ENCODE data around the gene CCSER1.
"Not testable (repeated sequence)": the region's sequence is repeated elsewhere in the genome, so short reads cannot be mapped to it uniquely, and the experiment has no call there.

The CCSER1 gene

DNA sequence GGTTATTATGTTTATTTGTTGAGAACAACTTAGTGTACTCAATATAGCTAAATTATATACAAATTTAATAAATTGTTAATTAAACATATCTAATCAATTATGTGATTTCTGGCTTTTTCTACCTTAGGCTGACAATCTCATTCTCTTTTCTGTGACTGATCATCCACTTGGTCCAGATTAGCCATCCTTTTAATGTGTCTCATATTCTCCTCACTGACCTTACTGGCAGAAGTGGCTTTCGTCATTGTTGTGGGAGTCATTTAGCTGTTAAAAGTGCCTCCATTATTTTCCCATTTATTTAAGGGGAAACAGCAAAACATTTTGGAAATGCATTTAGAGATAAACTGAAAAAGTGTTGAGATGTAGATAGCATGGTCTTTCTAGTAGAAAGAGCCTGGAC lies 172.2 kb downstream of the CCSER1 start:
- DNase-seq (ENCODE audit: low spot score): no peak

- DNase-seq (ENCODE audit: low spot score): no peak
Measured at GRCh38 chr4:90306810-90307209, 179.6 kb downstream of the CCSER1 start.

GRCh38 chr4:90317140-90317539 lies 189.9 kb downstream of the CCSER1 start:
- not testable (repeated sequence) for DNase-seq (ENCODE audit: low spot score)

DNA sequence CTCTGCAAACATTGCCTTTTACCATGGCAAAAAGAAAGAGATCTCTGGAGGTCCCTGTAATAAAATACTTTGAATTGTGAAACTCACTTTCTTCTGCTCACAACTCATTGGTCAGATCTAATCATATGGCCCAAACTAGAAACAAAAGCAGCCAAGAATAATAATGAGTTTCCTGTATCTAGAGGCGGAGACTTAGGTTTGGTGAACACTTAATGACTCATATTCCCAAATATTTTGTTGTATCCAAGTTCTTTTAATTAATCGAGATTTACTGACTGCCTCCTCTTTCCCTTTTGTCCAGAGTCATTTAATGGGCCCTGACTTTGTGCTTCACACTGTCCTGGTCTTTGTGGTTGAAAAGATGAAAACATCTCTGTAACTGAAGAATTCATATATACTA lies 190.6 kb downstream of the CCSER1 start:
- DNase-seq (ENCODE audit: low spot score): no peak

GRCh38 chr4:90318193-90318592 lies 191.0 kb downstream of the CCSER1 start:
- DNase-seq (ENCODE audit: low spot score): no peak

GRCh38 chr4:90328558-90328957 lies 201.4 kb downstream of the CCSER1 start:
- no peak for DNase-seq (ENCODE audit: low spot score)

DNA sequence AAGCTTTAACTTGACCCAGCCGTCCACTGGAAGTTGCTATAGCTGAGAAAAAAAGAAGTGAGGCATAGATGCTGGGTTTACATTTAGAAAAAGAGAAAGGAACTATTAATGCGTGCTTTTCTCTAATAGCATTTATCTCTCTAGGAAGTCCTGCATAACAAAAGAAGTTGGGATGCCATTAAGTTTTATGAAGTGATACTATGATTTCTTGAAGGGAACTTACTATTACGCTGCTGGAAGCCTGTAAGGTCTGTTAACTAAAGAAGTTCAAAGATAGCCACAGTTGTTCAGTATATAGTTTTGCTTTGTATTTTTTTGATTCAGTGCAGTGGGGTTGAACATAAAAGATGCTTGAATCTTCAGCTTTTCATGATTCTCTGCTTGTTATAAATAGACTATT lies 203.4 kb downstream of the CCSER1 start:
- no peak for DNase-seq (ENCODE audit: low spot score)

GRCh38 chr4:90345549-90346215 lies 218.5 kb downstream of the CCSER1 start:
- no peak for DNase-seq (ENCODE audit: low spot score)

- no peak for DNase-seq (ENCODE audit: low spot score)
Measured at GRCh38 chr4:90349636-90350035, 222.4 kb downstream of the CCSER1 start.

DNA sequence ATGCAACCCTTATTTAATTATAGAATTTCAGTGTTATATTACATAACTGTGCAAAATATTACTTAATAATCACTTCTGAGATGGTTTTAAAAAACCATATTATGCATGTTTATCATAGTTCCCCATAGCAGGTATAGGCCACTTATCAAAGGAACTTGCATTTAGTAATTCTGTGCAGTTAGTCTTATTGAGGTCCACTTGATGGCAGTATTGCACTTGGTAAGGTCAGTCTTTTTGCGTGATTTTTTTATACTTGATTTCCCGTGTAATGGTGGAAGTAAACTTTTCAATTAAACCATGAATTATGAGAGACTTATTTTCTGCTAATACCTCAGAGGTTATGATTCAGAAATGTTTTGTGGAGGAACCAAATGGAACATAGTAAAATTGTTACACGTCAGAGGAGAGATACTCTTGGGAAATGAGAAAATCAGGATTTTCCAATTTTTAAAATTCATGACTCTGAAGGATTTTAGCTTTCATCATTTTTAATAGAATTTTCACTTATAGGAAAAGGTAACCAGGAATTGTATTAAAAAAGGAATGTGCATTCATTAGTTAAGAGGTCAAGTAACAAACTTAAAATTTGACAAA lies 230.0 kb downstream of the CCSER1 start:
- peak; percentile 4 for DNase-seq (ENCODE audit: low spot score)

DNA sequence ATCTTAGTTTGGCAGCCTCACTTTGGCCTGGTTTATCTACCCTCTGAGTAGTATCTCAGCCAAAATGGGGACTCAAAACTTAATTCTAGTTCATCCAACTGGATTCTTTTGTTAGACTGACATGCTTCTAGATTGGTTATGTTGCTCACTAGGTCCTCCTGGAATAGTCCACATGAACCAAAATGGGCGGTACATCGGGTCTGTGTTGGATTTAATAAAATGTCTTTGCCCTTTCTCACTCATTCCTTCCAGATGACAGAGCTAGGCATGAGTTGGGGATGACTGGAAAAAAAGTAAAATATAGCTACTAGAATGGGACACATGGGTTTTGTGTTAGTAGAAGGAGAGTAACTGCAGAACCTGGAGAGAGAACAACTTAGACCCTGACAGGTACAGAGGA lies 247.9 kb downstream of the CCSER1 start:
- no peak for DNase-seq (ENCODE audit: low spot score)

GRCh38 chr4:90393215-90393614 lies 266.0 kb downstream of the CCSER1 start:
- no peak for DNase-seq (ENCODE audit: low spot score)

DNA sequence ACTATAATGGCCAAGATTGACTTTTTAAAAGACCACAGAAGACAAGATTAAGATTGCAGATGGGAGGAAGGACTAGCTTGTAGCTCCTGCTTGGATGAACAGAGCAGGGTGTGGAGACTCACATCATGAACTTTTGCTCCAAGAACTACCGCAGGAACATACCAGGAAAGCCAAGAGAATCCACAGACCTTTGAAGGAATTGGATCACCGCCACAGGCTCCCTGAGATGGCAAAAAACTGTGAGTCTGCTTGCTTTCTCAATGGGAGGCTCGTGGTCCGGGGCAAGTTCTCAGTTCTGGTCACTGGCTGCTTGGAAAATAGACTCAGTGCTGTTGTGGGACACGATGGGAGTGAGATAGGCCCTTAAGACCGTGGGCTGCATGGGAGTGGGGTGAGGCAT lies 276.6 kb downstream of the CCSER1 start:
- DNase-seq (ENCODE audit: low spot score): no peak

DNA sequence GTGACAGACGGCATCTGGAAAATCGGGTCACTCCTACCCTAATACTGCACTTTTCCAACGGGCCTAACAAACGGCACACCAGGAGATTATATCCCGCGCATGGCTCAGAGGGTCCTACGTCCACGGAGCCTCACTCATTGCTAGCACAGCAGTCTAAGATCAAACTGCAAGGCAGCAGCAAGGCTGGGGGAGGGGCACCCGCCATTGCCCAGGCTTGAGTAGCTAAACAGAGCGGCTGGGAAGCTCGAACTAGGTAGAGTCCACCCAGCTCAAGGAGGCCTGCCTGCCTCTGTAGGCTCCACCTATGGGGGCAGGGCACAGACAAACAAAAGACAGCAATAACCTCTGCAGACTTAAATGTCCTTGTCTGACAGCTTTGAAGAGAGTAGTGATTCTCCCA lies 280.7 kb downstream of the CCSER1 start:
- not testable (repeated sequence) for DNase-seq (ENCODE audit: low spot score)

- DNase-seq (ENCODE audit: low spot score): not testable (repeated sequence)
Measured at GRCh38 chr4:90412786-90413185, 285.6 kb downstream of the CCSER1 start.

DNA sequence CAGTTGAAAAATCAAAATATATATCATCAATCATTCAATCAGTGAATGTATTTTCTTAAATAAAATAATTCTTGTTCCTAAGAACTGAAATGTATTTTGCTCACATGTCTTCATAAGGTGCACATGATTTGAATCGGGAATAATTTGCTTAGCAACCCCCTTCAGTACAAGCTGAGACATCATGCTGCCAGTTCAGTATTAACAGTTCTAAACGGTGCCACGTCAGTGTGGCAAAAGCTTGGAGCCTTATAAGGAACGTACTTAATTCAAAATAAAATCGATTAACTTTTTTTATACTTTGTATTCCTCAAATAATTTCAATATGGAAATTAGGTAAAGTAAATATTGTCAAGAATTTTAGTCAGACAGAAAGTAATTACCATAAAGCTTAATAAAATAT lies 287.9 kb downstream of the CCSER1 start:
- DNase-seq (ENCODE audit: low spot score): no peak

- peak; percentile 39 for DNase-seq (ENCODE audit: low spot score)
Measured at GRCh38 chr4:90419124-90419711, 292.0 kb downstream of the CCSER1 start.

DNA sequence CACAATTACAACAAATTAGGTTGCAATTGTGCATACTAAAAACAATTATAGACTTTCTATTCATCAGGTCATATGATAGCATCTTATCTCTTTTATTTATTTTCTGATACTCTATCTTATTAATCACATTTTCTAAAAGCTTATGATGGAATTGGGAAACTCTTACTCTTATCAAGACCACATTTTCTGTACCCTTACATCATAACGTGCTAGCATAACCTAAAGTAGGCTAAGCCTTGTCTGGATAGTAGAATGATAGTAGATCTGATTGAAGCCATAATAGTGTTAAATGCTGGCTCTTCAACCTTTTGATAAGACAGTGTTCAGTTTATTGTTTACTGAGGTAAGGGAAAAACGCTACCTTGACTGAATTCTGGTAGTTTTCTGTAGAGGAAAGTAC lies 294.0 kb downstream of the CCSER1 start:
- DNase-seq (ENCODE audit: low spot score): no peak

- DNase-seq (ENCODE audit: low spot score): no peak
Measured at GRCh38 chr4:90425893-90426292, 298.7 kb downstream of the CCSER1 start.

GRCh38 chr4:90438522-90438921 lies 311.3 kb downstream of the CCSER1 start:
- no peak for DNase-seq (ENCODE audit: low spot score)

DNA sequence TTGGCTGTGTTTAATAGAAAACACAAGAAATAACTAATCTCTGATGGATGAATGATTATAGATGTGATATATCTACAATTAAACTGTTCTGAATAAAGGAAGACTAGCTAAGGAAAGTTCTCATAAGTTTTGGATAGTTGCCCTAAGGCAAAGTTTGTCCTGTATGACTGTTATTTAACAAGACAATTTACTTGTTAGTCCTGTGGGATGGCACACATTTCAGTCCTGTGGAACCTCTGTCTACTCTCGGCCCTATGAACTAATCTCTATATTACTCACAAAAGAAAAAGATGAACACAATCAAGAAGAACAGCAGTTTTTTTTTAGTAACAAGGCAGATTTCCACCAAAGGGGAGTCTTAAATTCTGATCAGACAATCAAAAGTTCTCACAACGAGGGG lies 314.6 kb downstream of the CCSER1 start:
- DNase-seq (ENCODE audit: low spot score): no peak

DNA sequence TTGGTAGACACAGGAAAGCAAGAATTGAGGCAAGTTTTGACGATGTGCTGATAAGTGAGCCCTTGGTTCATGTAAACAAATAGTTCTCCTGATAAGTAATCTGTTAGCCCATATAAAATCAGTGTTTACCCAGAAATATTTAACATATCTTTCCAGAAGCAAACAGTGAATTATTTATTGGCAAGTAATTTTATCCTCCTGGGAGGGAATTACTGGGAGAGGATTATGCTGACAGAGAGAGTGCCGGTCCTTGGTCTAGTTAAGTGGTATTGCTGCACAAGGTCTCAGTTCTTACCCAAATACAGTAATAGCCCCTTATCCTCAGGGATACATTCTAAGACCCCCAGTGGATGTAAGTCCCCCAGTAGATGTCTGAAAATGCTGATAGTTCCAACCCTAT lies 315.4 kb downstream of the CCSER1 start:
- no peak for DNase-seq (ENCODE audit: low spot score)

- DNase-seq (ENCODE audit: low spot score): no peak
Measured at GRCh38 chr4:90443231-90443630, 316.0 kb downstream of the CCSER1 start.

DNA sequence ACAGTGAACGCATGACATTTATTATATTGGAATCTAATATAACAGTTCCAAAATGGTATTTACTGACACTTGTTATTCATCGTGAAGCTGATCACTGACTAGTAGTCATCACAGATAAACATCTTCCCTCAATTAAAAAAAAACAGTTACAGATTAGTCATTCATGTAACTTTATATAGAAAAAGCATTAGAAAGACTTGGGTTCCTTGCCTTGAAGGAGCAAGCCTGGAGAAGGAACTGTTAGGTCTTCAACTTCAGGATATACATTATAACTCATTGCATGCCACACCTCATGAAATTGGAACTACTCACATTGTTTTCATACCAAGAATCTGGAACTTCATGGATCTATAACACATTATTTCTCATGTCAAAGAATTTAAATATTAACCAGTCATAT lies 317.7 kb downstream of the CCSER1 start:
- no peak for DNase-seq (ENCODE audit: low spot score)
